Occipital lobe (tissue), 2 donors: ENCODE measurements around the gene JPH4. TPM values are rescaled to one million over a fixed set of nuclear protein-coding genes. Genes with fewer than 3 reads are reported as not detected.
A peak's percentile ranks its signal among the peaks of the same experiment; 100 is the strongest.

Source experiments
- DNase-seq: peaks from one replicate; lab custom pipeline; 2025; lab: John Stamatoyannopoulos, UW
- total RNA-seq: library from RNA; depleted of rRNA; stranded (reverse); fragments of >200 nt; gene quantifications from one replicate; pipeline ENCODE4 v1.2.3, GENCODE V29; 2014

The JPH4 gene
- total RNA-seq, 1 donor from 2014 or later: 28.9 TPM

GRCh38 chr14:23580152-23580926 is 1.7 kb upstream of the JPH4 start:
- DNase-seq: no peak

DNA sequence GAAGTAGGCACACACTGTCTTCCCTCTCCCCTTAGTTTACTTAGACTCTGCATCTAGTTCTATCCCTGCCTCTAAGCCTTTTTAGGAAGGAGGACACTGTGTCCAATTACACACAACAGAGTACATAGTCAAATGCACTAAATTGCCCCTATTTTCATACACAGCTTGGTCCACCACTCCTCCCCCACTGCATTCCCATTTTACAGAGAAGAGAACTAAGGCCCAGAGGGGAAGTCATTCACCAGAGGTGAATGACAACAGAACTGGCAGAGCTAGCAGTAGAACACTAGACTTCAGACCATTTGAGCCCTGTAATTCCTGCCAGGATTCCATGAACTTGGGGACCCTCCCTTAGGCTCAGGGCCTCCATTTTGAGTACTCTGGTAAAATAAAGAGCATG is 1.1 kb upstream of the JPH4 start:
- DNase-seq: no peak

- DNase-seq: no peak
Observed at GRCh38 chr14:23579311-23579630, 681 bp upstream of the JPH4 start.

GRCh38 chr14:23577710-23578392 is 739 bp downstream of the JPH4 start:
- DNase-seq: no peak

- peak; percentile 45 for DNase-seq
Observed at GRCh38 chr14:23577004-23577681, 1.4 kb downstream of the JPH4 start.

DNA sequence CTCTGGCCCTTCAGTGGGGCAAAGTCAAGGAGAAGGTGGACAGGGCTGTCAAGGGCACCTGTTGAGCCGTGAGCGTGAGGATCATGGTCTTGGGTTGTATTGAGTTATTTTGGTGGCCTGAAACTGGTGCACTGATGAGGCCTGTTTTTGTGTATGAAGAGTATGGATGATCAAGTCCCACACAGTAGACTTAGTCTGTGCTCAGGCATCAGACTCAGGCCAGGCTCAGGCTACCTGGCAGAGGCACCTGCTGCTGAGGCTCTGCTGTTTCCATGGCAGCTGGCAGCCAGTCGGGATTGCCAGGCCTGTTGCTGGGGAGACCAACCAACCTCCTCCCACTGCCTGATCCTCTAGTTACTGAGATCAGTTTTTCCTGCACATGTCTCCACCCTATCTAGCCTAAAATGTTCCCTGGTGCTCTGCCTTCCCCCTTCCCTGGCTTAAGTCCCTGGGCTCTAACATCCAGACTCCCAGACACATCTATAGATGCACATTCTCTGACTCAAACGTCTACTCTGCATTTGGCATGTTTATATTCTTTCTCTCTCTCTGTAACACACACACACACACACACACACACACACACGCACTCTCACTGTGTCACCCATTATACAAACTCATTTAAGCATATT is 5.1 kb downstream of the JPH4 start:
- peak; percentile 53 for DNase-seq

GRCh38 chr14:23572836-23573235 is 5.8 kb downstream of the JPH4 start:
- DNase-seq: no peak

GRCh38 chr14:23572524-23572828 is 6.1 kb downstream of the JPH4 start:
- no peak for DNase-seq

DNA sequence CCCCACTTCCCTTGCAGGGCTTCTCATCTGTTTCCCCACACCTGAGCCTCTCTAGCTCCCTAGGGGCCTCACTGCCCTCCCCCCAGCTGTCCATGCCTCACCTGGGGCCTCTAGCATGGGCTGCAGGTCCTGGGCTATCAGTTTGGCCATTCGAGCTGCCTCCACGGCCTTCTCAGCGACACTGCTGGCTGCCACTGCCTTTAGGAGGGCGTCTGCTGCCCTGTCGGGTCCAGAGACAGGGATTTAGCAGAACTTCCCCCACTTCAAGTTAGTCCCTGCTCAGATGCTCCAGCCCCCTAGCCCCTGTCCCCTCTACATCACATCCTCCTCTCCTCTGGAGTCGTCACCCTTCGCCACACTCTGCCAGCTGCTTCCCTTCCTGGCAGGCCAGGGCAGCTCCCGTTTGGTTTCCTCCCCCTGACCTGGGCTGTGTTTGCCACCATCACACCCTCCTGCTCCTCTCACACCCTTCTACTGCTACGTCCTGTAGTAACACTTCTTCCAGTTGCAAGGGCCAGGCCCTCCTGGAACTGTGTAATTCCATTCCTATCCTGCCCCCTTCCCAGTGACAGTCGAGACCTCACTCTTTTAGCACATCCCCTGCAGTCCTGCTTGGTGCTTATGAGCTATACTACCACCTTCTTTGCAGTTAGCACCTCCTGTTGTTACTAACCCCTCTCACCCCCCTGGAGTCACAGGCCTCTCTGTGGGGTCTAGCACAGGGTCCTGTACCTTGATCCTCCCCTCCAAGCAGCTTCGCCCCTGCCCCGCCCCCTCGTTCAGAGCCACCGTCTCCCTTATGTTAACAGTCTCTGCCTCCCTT is 6.7 kb downstream of the JPH4 start:
- no peak for DNase-seq

GRCh38 chr14:23570806-23571483 is 7.6 kb downstream of the JPH4 start:
- DNase-seq: no peak

GRCh38 chr14:23569443-23570151 is 9.0 kb downstream of the JPH4 start:
- peak; percentile 79 for DNase-seq

DNA sequence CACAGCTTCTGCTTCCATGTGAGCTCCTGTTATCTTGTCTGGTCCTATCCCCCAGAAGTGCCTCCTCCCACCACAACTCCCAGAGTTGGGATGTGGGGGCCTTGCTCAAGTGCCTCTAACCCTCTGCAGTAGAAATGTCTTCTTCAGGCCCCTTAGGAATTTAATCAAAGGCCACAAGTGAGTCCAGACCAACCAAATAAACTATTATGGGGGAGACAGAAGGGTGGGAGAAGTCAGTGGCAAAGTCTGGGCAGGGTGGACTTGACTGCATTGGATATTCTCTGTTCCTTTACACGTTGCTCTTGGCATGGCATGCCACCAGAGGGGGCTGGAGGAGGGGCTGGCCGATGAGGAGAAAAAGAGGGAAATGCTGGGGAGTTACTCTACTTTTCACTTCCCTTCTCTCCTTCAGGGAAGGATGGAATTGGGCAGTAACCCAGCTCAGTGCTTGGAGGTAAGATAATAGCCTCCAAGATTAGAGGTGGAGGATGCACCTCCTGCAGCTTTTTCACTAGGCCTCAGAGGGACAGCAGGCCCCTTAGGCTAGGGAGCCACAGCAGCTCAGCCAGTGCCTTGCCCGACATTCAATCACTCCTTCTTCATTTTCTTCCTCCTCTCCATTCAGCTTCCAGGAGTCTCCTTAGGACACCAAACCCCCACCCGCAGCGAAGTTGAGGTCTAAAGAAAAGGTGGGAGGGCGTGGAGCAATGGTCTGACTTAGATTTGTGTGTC is 9.8 kb downstream of the JPH4 start:
- no peak for DNase-seq

GRCh38 chr14:23568021-23568599 is 10.5 kb downstream of the JPH4 start:
- no peak for DNase-seq

- no peak for DNase-seq
Observed at GRCh38 chr14:23567186-23568020, 11.2 kb downstream of the JPH4 start, which contains the start of gene AP1G2. AP1G2 (minus strand) TSS chr14:23567791; CDS start chr14:23567314, 477 bp downstream.

GRCh38 chr14:23566778-23567185 is 11.8 kb downstream of the JPH4 start:
- DNase-seq: no peak

GRCh38 chr14:23566112-23566777 is 12.3 kb downstream of the JPH4 start:
- no peak for DNase-seq

- DNase-seq: no peak
Observed at GRCh38 chr14:23565626-23566025, 13.0 kb downstream of the JPH4 start.

DNA sequence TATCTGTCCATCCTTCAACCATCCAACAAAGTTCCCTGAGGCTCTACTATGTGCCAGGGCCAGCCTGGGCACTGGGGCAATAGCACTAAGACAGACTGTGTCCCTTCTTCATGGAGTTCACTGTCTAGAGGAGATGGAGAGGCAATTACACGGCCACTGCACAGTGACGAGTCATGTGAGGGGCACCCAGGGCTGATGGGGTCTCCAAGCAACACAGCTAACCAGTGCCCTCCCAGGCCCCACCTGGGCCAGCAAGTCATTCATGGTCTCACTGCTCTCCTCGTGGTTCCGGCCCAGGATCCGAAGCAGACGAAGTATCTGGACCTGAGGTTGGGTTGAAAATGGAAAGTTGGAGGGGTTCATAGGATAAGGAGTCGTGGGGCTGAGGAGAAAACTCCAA is 13.7 kb downstream of the JPH4 start:
- no peak for DNase-seq
